GM19452 (cell line): Measurements from ENCODE around the gene TRAK1.
"Not testable (repeated sequence)": the region's sequence is repeated elsewhere in the genome, so short reads cannot be mapped to it uniquely, and the experiment has no call there.

Experiments used
- ATAC-seq: cut with Tn5 transposase; IDR thresholded peaks from one replicate; pipeline ENCODE4 v1.9.1; 2021; ENCODE audit not compliant: unreplicated experiment

Gene TRAK1

GRCh38 chr3:42095540-42095939, 4.4 kb downstream of the TRAK1 start:
- ATAC-seq, result no peak

GRCh38 chr3:42096796-42097565, 5.8 kb downstream of the TRAK1 start:
- no peak for ATAC-seq

GRCh38 chr3:42097566-42097946, 6.4 kb downstream of the TRAK1 start:
- no peak for ATAC-seq

- ATAC-seq, result no peak
These were observed 7.0 kb downstream of the TRAK1 start for GRCh38 chr3:42098171-42098570.

GRCh38 chr3:42099020-42099765, 8.0 kb downstream of the TRAK1 start:
- ATAC-seq, result no peak

- ATAC-seq, result no peak
These were observed 9.9 kb downstream of the TRAK1 start for GRCh38 chr3:42101048-42101447.

- no peak for ATAC-seq
These were observed 10.3 kb downstream of the TRAK1 start for GRCh38 chr3:42101481-42101880.

GRCh38 chr3:42102571-42102970, 11.4 kb downstream of the TRAK1 start:
- ATAC-seq, result no peak

- ATAC-seq, result not testable (repeated sequence)
These were observed 12.9 kb downstream of the TRAK1 start for GRCh38 chr3:42103921-42104665.

GRCh38 chr3:42105994-42106393, 14.8 kb downstream of the TRAK1 start:
- not testable (repeated sequence) for ATAC-seq

- ATAC-seq, result no peak
These were observed 15.5 kb downstream of the TRAK1 start for GRCh38 chr3:42106646-42107045.

- no peak for ATAC-seq
These were observed 19.5 kb downstream of the TRAK1 start for GRCh38 chr3:42110631-42111030.

GRCh38 chr3:42114130-42114725, 23.1 kb downstream of the TRAK1 start:
- no peak for ATAC-seq

GRCh38 chr3:42115215-42115614, 24.1 kb downstream of the TRAK1 start:
- ATAC-seq, result no peak

- ATAC-seq, result no peak
These were observed 24.8 kb downstream of the TRAK1 start for GRCh38 chr3:42115946-42116345.

GRCh38 chr3:42116466-42116865, 25.3 kb downstream of the TRAK1 start:
- ATAC-seq, result no peak

- no peak for ATAC-seq
These were observed 26.2 kb downstream of the TRAK1 start for GRCh38 chr3:42117175-42118008.

- ATAC-seq, result peak; percentile 60
These were observed 27.7 kb downstream of the TRAK1 start for GRCh38 chr3:42118762-42119361.

GRCh38 chr3:42119561-42120355, 28.6 kb downstream of the TRAK1 start:
- no peak for ATAC-seq
